ENCODE results near the gene CYP19A1.

DNA sequence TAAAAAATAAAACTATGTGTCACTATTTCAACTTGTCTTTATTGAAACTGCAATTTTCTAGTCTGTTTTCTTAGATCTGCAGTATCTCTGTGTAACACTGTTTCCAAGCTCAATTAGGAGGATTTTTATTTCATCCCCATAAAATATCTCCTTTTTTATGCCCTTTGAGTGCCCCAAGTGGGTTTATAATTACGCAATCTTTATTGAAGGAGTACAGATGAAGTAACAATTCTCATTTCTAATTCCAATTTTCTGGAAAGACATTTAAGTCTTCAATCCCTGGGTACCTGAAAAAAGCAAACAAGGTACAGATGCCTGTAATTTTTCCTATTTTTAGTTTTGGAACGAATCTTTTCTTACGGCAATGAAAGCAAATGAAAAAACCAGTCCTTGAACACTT lies 61.3 kb downstream of the CYP19A1 start:
- TF ChIP-seq POLR2A (IDR thresholded peaks at IDR 0.05; ENCODE audit: low read depth, low read length) (no peak), TAF1 (IDR thresholded peaks at IDR 0.05; ENCODE audit: low read depth, low read length) (no peak), POLR2AphosphoS5 (IDR thresholded peaks at IDR 0.05; ENCODE audit: low read depth, low read length) (no peak), PAX5 (IDR thresholded peaks at IDR 0.05; ENCODE audit: insufficient read depth, low read length, severe bottlenecking) (no peak)
